Glomerular visceral epithelial cell (primary cell): ENCODE measurements around the gene PHPT1.
"Not testable (repeated sequence)": the region's sequence is repeated elsewhere in the genome, so short reads cannot be mapped to it uniquely, and the experiment has no call there.

Experiments used
- DNase-seq: peaks from one replicate; pipeline ENCODE4 v3.0.0-alpha.2; 2016; ENCODE audit errors: extremely low spot score

The PHPT1 gene

DNA sequence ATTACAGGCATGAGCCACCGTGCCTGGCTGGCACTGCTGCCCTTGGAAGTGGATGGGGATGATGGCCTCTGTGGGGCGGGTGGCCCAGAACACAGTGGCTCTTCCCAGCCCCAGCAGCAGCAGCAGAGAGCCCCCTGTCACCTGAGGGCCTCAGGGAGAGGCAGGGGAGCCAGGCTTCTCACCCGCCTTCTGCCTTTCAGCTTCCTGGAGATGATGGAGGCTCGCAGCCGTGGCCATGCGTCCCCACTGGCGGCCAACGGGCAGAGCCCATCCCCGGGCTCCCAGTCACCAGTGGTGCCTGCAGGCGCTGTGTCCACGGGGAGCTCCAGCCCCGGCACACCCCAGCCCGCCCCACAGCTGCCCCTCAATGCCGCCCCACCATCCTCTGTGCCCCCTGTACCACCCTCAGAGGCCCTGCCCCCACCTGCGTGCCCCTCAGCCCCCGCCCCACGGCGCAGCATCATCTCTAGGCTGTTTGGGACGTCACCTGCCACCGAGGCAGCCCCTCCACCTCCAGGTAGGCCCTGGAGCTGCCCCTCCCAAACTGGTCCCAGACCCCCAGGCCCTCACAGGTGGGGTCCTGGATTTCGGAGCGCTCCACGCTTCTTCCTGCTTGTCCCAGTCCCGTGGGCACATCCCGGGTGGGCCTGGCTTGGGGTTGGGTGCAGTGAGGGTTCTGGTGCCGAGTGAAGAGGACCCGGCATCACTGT is 11.9 kb upstream of the PHPT1 start:
- no peak for DNase-seq

DNA sequence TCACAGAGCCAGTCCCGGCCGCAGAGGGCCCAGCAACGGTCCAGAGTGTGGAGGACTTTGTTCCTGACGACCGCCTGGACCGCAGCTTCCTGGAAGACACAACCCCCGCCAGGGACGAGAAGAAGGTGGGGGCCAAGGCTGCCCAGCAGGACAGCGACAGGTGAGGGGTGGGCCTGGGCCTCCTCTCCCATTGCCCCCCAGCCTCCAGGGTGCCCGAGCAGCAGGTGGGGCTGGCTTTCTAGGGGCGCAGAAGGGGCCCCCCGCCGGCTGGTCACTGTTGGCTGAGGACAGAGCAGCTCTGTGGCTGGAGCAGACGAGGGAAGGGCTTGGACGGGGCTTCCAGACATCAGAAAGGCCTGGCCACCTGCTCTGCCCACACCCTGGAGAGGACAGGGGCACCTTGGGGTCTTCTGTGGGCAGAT is 11.3 kb upstream of the PHPT1 start:
- DNase-seq = not testable (repeated sequence)

DNA sequence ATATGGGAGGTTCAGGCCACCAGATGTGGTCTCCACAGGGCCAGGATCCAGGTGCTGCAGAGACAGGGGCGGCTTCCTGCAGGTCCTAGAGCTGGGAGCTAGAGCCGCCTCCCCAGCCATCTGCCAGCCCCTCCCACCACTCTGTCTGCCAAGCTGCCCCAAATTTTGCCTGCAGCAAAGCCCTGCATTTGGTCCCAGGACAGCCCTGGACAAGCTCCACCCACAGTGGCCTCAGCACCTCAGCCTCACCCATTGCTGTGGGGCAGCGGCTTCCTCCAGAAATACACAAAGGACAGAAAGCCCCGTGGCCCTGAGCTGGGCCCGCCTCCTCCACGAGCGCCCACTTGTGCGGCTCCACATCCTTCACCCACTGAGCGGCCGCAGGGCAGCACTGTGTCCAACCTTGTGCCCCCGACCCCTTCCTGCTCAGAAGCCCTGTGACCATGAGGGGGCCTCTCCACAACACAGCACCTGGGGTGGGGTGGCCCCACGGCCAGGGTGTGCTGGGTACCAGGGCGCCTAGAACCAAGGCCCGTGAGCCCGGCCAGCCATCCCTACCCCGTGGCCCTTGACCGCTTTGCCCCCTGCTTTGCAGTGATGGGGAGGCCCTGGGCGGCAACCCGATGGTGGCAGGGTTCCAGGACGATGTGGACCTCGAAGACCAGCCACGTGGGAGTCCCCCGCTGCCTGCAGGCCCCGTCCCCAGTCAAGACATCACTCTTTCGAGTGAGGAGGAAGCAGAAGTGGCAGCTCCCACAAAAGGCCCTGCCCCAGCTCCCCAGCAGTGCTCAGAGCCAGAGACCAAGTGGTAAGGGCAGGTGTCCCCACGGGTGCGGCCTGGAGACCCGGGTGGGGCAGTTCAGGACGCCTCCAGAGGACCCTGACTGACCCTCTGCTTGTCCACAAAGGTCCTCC is 10.6 kb upstream of the PHPT1 start:
- no peak for DNase-seq

DNA sequence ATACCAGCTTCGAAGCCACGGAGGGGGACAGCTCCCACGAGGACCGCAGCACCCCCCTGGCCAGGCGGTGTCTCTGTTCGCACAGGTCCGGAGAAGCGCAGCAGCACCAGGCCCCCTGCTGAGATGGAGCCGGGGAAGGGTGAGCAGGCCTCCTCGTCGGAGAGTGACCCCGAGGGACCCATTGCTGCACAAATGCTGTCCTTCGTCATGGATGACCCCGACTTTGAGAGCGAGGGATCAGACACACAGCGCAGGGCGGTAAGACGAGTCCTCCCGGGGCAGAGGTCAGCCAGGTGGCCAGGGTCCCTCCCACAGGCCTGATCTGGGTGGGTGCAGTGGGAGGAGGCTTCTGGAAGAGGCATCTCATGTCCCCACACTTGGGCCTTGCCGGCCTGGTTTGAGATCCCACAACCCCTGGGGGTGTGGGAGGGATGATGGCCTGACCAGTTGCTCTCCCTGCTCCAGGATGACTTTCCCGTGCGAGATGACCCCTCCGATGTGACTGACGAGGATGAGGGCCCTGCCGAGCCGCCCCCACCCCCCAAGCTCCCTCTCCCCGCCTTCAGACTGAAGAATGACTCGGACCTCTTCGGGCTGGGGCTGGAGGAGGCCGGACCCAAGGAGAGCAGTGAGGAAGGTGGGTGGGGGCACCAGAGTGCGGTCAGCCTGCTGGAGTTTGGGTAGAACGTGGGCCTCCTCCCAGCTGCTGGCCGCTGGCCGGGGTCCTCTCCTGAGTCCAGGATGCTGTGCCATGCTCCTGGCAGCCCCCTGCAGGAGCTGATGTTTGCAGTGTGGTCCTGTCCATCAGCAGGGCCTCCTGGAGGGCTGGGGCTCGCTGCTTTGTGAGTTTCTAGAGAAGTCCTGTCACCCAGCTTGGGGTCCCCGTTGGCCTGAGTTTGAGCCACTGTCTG is 9.7 kb upstream of the PHPT1 start:
- DNase-seq = no peak

DNA sequence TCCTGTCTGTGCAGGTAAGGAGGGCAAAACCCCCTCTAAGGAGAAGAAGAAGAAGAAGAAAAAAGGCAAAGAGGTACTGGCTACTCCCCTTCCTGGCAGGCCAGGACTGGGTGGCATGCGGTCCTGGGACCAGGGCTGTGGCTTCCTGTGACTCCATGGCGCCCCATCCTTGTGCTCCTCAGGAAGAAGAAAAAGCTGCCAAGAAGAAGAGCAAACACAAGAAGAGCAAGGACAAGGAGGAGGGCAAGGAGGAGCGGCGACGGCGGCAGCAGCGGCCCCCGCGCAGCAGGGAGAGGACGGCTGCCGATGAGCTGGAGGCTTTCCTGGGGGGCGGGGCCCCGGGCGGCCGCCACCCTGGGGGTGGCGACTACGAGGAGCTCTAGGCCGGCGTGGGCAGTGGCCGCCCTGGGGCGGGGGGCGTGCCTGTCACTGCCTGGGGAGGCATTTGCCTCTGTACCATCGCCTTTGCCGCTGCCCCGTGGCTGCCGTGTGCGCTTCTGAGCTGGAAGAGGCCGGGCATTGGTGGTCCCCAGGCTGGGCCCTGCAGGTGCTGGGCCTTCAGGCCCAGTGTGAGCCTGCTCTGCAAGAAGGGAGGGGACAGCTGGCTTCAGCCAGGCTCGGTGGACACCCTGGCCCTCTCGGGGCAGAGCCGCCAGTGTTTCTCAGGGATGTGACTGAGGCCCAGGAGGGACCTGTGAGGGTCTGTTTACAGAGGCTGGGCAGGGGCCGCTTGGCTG is 8.9 kb upstream of the PHPT1 start:
- no peak for DNase-seq

DNA sequence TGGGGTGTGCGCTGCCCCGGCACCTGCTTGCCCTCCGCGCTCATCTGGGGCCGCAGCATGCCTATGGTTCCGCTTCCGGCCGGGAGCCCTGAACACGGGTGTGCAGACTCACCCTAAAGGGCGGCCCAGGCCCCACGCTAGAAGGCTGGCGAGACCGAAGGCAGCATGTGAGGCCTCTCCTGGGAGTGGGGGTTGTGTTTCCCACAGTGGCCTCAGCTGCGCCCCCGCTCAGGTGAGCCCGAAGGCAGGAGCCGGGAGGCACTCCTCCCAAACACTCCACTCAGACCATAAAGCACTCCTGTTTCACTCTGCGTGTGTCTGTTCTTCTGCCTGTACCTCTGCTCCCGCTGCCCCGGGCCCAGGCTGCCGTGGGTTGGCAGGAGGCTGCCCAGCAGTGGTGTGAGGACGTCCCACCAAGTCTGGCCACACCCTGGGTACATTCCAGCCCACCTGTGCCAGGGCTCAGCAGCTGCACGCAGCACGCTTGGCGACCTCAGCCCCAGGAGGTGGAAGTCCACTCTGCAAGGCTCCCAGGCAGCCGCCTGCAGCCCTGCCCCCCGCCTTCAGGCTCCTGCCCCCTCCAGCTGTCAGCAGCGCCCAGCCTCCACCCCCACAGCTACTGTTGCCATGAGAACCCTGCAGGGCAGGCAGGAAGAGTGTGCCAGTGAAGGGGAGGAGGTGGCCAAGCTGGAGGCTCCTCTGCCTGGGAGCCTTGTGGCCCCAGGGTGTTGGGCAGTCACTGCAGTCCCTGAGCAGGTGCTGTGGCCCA is 8.1 kb upstream of the PHPT1 start:
- DNase-seq = peak; percentile 86

DNA sequence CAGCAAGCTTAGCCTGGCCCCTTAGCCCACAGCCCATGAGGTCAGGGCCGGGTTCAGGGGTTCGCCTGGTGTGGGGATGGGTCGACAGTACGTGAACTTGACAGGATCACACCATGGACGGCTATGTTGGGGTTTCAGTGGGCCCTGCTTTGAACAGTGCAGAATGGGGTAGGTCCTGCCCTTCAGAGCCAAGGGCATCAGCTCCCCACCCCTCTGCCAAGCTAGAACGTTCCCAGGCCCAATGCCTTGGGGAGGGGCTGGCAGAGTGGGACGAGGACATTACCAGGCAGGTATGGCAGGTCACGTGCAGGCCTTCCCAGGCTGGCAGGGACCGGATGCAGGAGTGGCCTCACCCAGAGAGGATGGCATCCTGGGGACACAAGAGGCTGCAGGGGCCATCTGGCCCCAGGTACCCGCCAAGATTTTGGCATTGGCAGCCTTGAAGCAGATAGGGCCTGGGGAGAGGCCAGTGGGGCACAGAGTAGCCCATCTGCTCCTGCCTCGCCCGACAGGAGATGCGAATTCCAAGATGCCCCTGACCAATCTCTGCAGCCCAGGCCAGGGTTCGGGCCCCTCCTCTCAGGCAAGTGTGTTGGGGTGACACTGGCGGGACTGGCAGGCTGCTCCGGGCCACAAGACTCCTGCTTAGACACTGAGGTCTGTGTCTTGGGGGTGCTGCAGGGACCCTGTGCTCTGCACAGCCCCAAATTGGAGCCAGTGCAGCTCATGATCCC is 7.4 kb upstream of the PHPT1 start:
- DNase-seq = not testable (repeated sequence)

DNA sequence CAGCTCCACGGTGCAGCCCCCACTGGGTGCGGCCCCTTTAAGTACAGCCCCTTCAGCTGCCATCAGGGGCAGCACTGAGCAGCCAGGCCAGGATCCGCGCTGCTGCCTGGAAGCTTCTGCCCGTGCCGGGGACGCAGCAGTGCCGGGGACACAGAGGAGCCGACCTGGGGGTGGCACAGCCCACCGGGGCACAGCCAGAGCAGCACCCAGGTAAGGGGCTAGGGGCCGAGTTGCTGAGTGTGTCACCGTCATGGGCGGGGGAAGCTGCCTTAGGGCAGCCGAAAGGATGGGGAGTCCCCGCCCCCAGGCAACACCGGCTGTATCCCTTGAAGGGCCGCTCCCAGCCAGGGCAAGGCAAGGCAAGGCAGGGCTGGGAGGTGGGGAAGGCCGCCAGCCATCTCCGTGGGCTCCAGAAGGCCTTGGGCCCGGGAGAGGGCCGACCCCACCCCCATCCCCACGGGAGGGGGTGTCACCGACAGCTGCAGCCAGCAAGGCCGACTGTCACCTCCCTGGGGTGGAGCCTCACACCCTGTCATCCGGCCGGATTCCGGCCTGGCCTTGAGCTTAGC is 6.7 kb upstream of the PHPT1 start, which contains the start of gene AJM1:
Gene AJM1 (plus strand): TSS at position 99 of the 569 bp plus-strand sequence. CDS start 1,937 bp downstream, outside the sequence.
- peak; percentile 82 for DNase-seq

DNA sequence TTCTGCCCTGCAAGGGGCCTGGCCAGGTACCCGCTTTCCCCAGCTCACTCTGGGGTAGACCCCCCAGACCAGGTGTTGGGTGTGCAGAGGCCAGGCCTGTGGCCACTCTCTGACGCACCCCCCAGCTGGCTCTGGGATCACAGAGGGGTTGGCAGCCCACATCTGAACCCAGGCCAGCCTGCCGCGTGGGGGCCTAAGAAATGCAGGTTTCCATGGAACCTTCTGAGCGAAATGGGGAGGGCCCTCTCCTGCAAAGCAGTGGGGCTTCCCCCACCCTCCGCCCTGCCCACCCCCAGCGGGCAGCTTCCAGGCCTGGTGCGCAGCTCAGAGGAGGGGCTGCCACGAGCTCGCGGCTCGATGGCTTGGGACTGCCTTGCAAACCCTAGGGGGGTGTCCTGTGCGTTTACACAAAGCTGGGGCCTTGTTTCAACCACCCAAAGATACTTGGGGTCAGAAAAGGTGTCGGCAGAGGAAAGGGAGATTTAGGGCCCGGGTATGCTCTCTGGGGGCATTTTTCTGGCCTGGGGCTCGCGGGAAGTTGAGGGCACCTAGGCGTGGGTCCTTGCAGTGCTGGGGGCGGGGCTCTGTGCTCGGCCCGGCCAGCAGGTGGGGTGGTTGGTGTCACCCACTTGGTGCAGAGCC is 5.9 kb upstream of the PHPT1 start:
- DNase-seq = not testable (repeated sequence)

DNA sequence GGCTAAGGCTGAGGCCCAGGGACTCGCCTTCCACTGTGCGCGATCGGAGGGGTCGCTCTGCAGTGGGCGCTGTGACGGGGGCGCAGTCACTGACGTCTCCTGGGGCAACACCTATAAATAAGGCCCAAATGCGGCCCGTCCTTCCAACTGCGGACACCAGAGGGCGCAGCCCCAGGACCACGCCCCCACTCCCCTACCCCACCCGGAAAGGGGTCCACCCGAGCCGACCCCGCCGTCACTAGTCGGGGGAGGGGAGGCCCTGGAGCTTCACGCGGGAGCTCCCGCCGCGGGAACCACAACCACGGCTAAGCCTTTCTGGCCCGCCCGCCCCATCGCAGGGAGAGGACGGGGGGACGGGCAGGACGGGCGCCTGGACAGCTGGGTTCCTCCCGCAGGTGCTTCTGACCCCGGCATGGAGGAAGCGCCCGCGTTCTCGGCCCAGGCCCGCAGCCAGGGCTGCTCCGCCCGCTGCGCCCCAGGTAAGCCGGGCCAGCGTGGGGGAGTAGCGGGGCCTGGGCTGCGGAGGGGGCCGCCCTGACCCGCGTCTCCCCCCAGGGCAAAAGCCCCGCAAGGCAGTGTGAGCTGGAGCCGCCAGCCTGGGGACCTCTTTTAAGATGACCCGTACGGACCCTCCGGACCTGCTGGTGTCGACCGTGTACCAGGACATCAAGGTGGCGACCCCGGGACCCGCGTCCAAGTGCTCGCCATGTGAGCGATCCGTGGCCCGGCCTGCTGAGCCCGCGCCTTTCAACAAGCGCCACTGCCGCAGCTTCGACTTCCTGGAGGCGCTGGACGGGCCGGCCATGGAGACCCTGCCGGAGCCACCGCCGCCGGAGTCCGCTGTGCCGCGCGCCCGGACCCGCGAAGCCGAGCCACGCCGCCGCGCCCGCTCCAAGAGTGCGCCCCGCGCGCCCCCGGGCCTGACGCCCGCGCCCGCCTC is 5.1 kb upstream of the PHPT1 start:
- not testable (repeated sequence) for DNase-seq

DNA sequence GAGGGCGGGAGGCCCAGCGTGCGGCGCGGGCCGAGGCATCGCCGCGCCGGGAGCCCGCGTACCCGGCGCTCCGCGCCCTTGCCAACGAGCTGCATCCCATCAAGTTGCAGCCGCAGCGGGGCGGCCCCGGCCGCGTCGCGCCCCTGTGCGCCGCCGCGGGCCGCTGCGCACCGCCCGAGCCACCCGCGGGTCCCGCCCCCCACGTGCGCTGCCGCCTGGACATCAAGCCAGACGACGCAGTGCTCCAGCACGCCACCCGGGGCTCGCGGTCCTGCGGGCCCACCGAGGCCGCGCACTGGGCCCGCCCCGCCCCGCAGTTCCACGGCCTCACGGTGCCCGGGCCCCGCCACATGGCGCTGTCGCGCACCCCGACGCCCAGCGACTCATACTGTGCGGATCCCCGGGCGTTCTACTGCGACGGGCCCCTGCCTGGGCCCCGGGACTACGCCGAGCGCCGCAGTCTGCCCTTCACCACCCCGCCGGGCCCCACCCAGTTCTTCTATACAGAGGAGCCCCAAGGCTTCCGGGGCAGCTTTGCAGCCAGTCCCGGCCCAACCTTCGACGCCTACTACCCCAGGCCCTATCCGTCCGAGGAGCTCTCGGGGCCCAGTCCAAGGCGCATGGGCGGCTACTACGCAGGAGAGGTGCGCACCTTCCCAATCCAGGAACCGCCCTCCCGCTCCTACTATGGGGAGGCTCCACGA is 4.3 kb upstream of the PHPT1 start:
- no peak for DNase-seq

DNA sequence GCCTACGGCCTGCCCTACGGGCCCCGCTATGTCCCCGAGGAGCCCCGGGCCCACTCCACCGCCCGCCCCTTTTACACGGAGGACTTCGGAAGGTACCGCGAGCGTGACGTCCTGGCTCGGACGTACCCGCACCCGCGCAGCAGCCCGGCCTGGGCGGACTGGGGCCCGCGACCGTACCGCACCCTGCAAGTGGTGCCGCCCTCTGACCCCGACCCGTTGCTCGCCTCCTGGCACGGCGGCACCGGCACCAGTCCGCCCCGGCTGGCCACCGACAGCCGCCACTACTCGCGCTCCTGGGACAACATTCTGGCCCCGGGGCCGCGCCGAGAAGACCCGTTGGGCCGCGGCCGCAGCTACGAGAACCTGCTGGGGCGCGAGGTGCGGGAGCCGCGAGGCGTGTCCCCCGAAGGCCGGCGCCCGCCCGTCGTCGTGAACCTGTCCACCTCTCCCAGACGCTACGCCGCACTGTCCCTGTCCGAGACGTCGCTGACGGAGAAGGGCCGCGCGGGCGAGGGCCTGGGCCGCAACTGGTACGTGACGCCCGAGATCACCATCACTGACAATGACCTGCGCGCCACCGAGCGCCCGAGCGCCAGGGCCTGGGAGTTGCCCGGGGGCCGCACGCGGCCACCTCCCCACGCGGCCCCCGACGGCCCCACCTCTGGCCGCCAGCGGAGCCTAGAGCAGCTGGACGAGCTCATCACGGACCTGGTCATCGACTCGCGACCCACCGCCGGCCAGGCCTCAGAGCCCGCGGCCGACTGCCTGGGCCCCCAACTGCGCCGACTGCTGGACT is 3.5 kb upstream of the PHPT1 start:
- DNase-seq = no peak

DNA sequence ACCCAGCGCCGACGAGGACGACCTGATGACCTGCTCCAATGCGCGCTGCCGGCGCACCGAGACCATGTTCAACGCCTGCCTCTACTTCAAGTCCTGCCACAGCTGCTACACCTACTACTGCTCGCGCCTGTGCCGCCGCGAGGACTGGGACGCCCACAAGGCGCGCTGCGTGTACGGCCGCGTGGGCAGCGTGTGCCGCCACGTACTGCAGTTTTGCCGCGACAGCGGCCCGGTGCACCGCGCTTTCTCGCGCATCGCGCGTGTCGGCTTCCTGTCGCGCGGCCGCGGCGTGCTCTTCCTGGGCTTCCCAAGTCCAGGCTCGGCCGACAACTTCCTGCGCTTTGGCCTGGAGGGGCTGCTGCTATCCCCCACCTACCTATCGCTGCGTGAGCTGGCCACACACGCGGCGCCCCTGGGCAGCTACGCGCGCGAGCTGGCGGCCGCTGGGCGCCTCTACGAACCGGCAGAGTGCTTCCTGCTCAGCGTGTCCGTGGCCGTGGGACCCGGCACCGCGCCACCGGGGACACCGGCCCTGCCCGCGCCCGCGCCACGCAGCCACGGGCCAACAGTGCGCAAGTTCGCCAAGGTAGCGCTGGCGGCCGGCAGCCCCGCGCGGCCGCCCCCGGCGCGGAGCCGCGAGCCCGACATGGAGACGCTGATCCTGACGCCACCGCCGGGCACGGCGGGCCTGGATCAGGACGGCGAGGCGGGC is 2.7 kb upstream of the PHPT1 start:
- no peak for DNase-seq

DNA sequence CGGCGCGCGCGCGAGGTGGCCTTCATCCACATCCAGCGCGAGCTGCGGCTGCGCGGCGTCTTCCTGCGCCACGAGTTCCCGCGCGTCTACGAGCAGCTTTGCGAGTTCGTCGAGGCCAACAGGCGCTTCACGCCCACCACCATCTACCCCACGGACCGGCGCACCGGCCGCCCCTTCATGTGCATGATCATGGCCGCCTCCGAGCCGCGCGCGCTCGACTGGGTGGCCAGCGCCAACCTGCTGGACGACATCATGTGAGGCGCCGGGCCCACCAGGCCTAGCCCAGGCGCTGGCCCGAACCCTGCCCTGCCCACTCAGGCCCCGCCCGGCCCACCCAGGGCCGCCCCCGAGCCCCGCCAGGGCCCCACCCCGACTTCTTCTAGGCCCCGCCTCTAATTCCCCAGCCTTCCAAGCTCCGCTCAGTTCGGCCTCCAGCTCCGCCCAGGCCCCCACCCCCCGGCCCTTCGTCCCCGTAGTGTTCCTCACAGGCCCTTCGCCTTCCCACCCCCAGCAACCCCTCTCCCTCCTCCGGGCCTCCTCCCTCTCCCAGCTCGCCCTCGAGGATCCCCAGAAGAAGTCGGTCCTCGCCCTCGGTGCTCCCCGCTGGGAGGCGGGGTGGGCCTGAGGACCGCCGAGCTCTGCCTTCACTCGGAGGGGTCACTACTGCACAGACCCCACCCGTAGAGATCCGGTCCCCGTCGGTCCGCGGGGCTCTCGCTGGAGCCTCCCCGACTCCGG is 2.0 kb upstream of the PHPT1 start:
- DNase-seq = peak; percentile 69
